Panc1 (cell line): ENCODE measurements around the gene TMEFF1.

Experiments
- POLR2AphosphoS5 ChIP-seq: IDR thresholded peaks from 2 replicates; pipeline ENCODE4 v1.6.1; 2012; ENCODE audit warnings: mild to moderate bottlenecking, low read depth, low read length, moderate library complexity
- TCF7L2 ChIP-seq: IDR thresholded peaks from 2 replicates; pipeline ENCODE4 v1.6.1; 2011; ENCODE audit warnings: mild to moderate bottlenecking, low read depth, low read length, inconsistent platforms
- TF ChIP-seq, protein P1 (sequence below): fragments of 450-650 bp; IDR thresholded peaks from 2 replicates; pipeline ENCODE4 v1.5.1; 2017; ENCODE audit warnings: mild to moderate bottlenecking
- TF ChIP-seq, protein P2 (sequence below), 2 experiments: IDR thresholded peaks; 2 replicates each; pipeline ENCODE4 v1.6.1; 2011 to 2012; ENCODE audit warnings: low read depth in 2 of 2, control low read depth in 1 of 2, low read length in 1 of 2, mild to moderate bottlenecking in 1 of 2, moderate library complexity in 1 of 2; ENCODE audit not compliant: insufficient read depth in 1 of 2

DNA sequence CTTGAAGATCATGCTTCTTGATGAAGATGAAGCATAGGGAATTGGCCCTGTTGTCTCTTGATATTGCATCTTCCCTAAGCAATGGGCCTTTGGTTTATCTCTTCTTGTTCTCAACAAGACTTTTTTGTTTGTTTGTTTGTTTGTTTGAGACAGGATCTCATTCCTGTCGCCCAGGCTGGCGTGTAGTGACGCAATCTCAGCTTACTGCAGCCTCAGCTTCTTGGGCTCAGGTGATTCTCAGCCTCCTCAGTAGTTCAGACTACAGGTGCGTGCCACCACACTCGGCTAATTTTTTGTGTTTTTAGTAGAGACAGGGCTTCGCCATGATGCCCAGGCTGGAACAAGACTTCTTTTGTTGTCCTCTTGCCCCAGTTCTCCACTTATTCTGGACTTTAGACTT lies 5.2 kb downstream of the TMEFF1 start:
- TF ChIP-seq, protein P1, sequence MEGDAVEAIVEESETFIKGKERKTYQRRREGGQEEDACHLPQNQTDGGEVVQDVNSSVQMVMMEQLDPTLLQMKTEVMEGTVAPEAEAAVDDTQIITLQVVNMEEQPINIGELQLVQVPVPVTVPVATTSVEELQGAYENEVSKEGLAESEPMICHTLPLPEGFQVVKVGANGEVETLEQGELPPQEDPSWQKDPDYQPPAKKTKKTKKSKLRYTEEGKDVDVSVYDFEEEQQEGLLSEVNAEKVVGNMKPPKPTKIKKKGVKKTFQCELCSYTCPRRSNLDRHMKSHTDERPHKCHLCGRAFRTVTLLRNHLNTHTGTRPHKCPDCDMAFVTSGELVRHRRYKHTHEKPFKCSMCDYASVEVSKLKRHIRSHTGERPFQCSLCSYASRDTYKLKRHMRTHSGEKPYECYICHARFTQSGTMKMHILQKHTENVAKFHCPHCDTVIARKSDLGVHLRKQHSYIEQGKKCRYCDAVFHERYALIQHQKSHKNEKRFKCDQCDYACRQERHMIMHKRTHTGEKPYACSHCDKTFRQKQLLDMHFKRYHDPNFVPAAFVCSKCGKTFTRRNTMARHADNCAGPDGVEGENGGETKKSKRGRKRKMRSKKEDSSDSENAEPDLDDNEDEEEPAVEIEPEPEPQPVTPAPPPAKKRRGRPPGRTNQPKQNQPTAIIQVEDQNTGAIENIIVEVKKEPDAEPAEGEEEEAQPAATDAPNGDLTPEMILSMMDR, result no peak
- TF ChIP-seq POLR2AphosphoS5 (no peak), TCF7L2 (no peak)
- TF ChIP-seq, protein P2, sequence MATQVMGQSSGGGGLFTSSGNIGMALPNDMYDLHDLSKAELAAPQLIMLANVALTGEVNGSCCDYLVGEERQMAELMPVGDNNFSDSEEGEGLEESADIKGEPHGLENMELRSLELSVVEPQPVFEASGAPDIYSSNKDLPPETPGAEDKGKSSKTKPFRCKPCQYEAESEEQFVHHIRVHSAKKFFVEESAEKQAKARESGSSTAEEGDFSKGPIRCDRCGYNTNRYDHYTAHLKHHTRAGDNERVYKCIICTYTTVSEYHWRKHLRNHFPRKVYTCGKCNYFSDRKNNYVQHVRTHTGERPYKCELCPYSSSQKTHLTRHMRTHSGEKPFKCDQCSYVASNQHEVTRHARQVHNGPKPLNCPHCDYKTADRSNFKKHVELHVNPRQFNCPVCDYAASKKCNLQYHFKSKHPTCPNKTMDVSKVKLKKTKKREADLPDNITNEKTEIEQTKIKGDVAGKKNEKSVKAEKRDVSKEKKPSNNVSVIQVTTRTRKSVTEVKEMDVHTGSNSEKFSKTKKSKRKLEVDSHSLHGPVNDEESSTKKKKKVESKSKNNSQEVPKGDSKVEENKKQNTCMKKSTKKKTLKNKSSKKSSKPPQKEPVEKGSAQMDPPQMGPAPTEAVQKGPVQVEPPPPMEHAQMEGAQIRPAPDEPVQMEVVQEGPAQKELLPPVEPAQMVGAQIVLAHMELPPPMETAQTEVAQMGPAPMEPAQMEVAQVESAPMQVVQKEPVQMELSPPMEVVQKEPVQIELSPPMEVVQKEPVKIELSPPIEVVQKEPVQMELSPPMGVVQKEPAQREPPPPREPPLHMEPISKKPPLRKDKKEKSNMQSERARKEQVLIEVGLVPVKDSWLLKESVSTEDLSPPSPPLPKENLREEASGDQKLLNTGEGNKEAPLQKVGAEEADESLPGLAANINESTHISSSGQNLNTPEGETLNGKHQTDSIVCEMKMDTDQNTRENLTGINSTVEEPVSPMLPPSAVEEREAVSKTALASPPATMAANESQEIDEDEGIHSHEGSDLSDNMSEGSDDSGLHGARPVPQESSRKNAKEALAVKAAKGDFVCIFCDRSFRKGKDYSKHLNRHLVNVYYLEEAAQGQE (IDR thresholded peaks at IDR 0.05; ENCODE audit: insufficient read depth in 1 of 2, low read depth in 2 of 2, low read length in 1 of 2), result no peak
